Caco-2 (cell line): Measurements from ENCODE around the gene SFMBT1. TPM values are rescaled to one million over a fixed set of nuclear protein-coding genes. Genes with fewer than 3 reads are reported as not detected.
A peak's percentile ranks its signal among the peaks of the same experiment; 100 is the strongest.

Source experiments
- BruUV-seq: library from RNA; stranded (reverse); fragments of 400-500 nt; replicated peaks from 2 replicates; lab custom pipeline; 2021; lab: Mats Ljungman, UMichigan
- CTCF ChIA-PET: fragments of 300-600 bp; sonication (Branson Sonifier 250); formaldehyde crosslinking; loops from one replicate; lab custom pipeline; 2022; ENCODE audit warnings: antibody characterized with exemption; lab: Charles Lee
- POLR2A ChIA-PET: fragments of 300-600 bp; sonication (Branson Sonifier 250); formaldehyde crosslinking; loops from one replicate; lab custom pipeline; 2022; ENCODE audit warnings: antibody characterized with exemption; lab: Charles Lee
- DNase-seq, 2 experiments: peaks; one replicate each; pipeline versions ENCODE4 v3.0.0 to v3.0.0-alpha.2; 2020 to 2022
- H3K27me3 ChIP-seq: replicated peaks from 2 replicates; pipeline ENCODE4 v1.6.0; 2011; ENCODE audit warnings: low read length; ENCODE audit not compliant: control insufficient read depth, insufficient read depth
- H3K36me3 ChIP-seq: 2 replicates; pipeline ENCODE4 v1.5.1; 2011; ENCODE audit warnings: low read length; ENCODE audit not compliant: control insufficient read depth, insufficient read depth
- H3K4me1 ChIP-seq: fragments of 250-450 bp; sonication (Bioruptor Pico); 2 replicates; pipeline ENCODE4 v1.5.1; 2020; ENCODE audit warnings: mild to moderate bottlenecking
- H3K4me3 ChIP-seq: 2 replicates; pipeline ENCODE4 v1.5.1; 2011; ENCODE audit warnings: low read depth, mild to moderate bottlenecking, control low read depth, low read length
- H3K9me3 ChIP-seq: fragments of 250-450 bp; sonication (Bioruptor Pico); 2 replicates; pipeline ENCODE4 v1.5.1; 2020; ENCODE audit warnings: mild to moderate bottlenecking, moderate library complexity
- H3K27ac Mint-ChIP-seq: one replicate; pipeline ENCODE4 v1.8.0; 2022; ENCODE audit warnings: mixed read lengths; ENCODE audit not compliant: unreplicated experiment
- H3K27me3 Mint-ChIP-seq: one replicate; pipeline ENCODE4 v1.8.0; 2022; ENCODE audit warnings: mixed read lengths; ENCODE audit not compliant: insufficient read depth, unreplicated experiment
- H3K36me3 Mint-ChIP-seq: one replicate; pipeline ENCODE4 v1.8.0; 2022; ENCODE audit warnings: mild to moderate bottlenecking, mixed read lengths; ENCODE audit not compliant: insufficient read depth, unreplicated experiment
- H3K4me1 Mint-ChIP-seq: one replicate; pipeline ENCODE4 v1.8.0; 2022; ENCODE audit warnings: low read depth, mixed read lengths; ENCODE audit not compliant: unreplicated experiment
- H3K4me3 Mint-ChIP-seq: one replicate; pipeline ENCODE4 v1.8.0; 2022; ENCODE audit warnings: mild to moderate bottlenecking, moderate library complexity, mixed read lengths; ENCODE audit not compliant: unreplicated experiment
- H3K9me3 Mint-ChIP-seq: one replicate; pipeline ENCODE4 v1.8.0; 2022; ENCODE audit warnings: mixed read lengths; ENCODE audit not compliant: unreplicated experiment
- intact Hi-C: fragments of 100-400 bp; cut with micrococcal nuclease; formaldehyde crosslinking; loops from one replicate; pipeline ENCODE4 v1.10.0; 2022; ENCODE audit not compliant: unreplicated experiment
- total RNA-seq: library from RNA; stranded (reverse); gene quantifications from 2 replicates; pipeline ENCODE4 v1.2.3, GENCODE V29; 2022
- TF ChIP-seq, protein P1 (sequence below), 2 experiments: fragments of 200-600 bp in 1 of 2; IDR thresholded peaks; 1 replicate in 1 of 2; 2 replicates in 1 of 2; pipeline versions ENCODE4 v1.5.1 to v1.8.0; 2011 to 2022; ENCODE audit warnings: antibody characterized with exemption in 1 of 2, control low read depth in 1 of 2, inconsistent platforms in 1 of 2, low read depth in 1 of 2, low read length in 1 of 2, mild to moderate bottlenecking in 1 of 2, moderate library complexity in 1 of 2; ENCODE audit not compliant: insufficient read depth in 1 of 2, severe bottlenecking in 1 of 2, unreplicated experiment in 1 of 2

SFMBT1 gene
- total RNA-seq, 1 experiment from 2014 or later: 45.3 TPM

DNA sequence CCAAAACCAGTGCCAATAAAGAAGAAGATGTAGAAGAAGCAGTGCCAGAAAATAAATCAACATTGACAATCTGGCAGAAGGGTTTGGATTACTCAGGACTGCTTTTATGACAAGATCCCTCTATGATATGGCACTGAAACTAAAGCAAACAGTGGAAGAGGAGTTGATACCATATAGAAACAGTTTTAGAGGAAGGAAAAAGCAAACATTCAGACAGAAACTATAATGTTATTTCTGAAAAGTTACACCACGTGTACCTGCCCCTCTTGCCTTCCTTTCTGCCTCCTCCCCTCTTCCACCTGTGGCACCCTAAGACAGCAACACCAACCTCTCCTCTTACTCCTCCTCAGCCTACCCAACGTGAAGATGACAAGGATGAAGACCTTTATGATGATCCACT lies 63.0 kb downstream of the SFMBT1 start:
- ChIA-PET POLR2A (interaction anchor here (0.6 kb wide), 1 partner anchor 71 kb away, joined by 6 read pairs; no protein-coding TSS in a partner anchor), CTCF (no interaction called here)
- Histone ChIP-seq H3K4me3 (no peak overlapping the region), H3K9me3 (no peaks in the 10 kb centered on the region), H3K36me3 (no peaks in the 10 kb centered on the region), H3K4me1 (no peaks in the 10 kb centered on the region), H3K27me3 (no peaks in the 10 kb centered on the region)
- H3K27ac Mint-ChIP-seq: no peak overlapping the region
- H3K4me3 Mint-ChIP-seq: no peak overlapping the region
- no peak for DNase-seq
- H3K36me3 Mint-ChIP-seq: peaks cover 5% of the 10 kb centered on the region
- no peaks in the 10 kb centered on the region for H3K9me3 Mint-ChIP-seq
- TF ChIP-seq, protein P1, sequence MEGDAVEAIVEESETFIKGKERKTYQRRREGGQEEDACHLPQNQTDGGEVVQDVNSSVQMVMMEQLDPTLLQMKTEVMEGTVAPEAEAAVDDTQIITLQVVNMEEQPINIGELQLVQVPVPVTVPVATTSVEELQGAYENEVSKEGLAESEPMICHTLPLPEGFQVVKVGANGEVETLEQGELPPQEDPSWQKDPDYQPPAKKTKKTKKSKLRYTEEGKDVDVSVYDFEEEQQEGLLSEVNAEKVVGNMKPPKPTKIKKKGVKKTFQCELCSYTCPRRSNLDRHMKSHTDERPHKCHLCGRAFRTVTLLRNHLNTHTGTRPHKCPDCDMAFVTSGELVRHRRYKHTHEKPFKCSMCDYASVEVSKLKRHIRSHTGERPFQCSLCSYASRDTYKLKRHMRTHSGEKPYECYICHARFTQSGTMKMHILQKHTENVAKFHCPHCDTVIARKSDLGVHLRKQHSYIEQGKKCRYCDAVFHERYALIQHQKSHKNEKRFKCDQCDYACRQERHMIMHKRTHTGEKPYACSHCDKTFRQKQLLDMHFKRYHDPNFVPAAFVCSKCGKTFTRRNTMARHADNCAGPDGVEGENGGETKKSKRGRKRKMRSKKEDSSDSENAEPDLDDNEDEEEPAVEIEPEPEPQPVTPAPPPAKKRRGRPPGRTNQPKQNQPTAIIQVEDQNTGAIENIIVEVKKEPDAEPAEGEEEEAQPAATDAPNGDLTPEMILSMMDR (IDR thresholded peaks at IDR 0.05; ENCODE audit: insufficient read depth in 1 of 2, low read depth in 1 of 2, low read length in 1 of 2, severe bottlenecking in 1 of 2, unreplicated experiment in 1 of 2): no peak
- intact Hi-C loops: no loop called here
- no peaks in the 10 kb centered on the region for H3K27me3 Mint-ChIP-seq
- no TSS peak for BruUV-seq
- H3K4me1 Mint-ChIP-seq: peaks cover 22% of the 10 kb centered on the region

DNA sequence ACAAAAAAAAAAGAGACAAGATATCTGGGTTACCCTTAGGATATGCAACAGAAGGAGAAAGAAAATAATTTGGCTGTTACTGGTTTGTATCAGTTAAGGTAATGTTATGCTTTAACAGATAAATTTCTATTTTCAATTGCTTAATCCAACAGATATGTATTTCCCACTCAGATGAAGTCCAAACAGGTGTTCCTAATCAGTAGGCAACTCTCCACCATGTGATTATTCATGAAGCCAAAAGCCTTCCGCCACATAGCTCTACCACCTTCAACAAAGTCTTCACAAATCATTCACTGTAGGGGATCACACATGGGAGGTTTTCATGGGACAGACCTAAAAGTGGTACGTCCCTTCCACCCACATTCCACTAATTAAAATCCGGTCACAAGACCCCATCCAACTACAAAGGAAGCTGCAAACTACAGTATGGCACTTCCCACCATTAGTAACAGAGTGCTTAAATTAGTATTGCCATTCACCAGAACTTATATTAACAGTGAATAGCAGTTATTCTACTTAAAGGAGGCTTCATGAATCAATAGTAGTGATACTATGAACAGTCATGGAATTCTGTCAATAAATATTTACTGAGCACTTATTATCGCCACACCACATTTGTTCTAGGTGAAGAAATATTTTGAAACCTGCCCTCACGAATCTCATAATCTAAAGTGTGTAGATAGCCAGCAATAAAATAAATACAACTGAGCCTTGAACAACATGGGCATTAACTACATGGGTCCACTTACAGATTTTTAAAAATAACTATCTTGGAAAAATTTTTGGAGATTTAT lies 66.5 kb downstream of the SFMBT1 start:
- Histone ChIP-seq H3K36me3 (no peaks in the 10 kb centered on the region), H3K9me3 (no peaks in the 10 kb centered on the region), H3K27me3 (no peaks in the 10 kb centered on the region), H3K4me1 (peaks cover 9% of the 10 kb centered on the region; the same call in 1 of the 2 replicates), H3K4me3 (no peak overlapping the region)
- POLR2A ChIA-PET: no interaction called here
- Mint-ChIP-seq H3K4me3 (no peak overlapping the region), H3K36me3 (peaks cover 6% of the 10 kb centered on the region), H3K9me3 (no peaks in the 10 kb centered on the region), H3K27me3 (no peaks in the 10 kb centered on the region), H3K27ac (no peak overlapping the region), H3K4me1 (peaks cover 22% of the 10 kb centered on the region)
- intact Hi-C loops: no loop called here
- CTCF ChIA-PET: no interaction called here
- TF ChIP-seq, protein P1 (IDR thresholded peaks at IDR 0.05; ENCODE audit: insufficient read depth in 1 of 2, low read depth in 1 of 2, low read length in 1 of 2, severe bottlenecking in 1 of 2, unreplicated experiment in 1 of 2): no peak
- BruUV-seq: no TSS peak
- DNase-seq: no peak

GRCh38 chr3:52978109-52978754 lies 67.6 kb downstream of the SFMBT1 start:
- intact Hi-C loops: no loop called here
- Histone ChIP-seq H3K4me3 (no peak overlapping the region), H3K27me3 (no peaks in the 10 kb centered on the region), H3K4me1 (peaks cover 12% of the 10 kb centered on the region; the same call in 1 of the 2 replicates), H3K36me3 (no peaks in the 10 kb centered on the region), H3K9me3 (no peaks in the 10 kb centered on the region)
- CTCF ChIA-PET: no interaction called here
- Mint-ChIP-seq H3K9me3 (no peaks in the 10 kb centered on the region), H3K4me3 (no peak overlapping the region), H3K27ac (peak overlapping the region; percentile 2), H3K27me3 (no peaks in the 10 kb centered on the region), H3K36me3 (peaks cover 6% of the 10 kb centered on the region), H3K4me1 (peaks cover 14% of the 10 kb centered on the region)
- POLR2A ChIA-PET: no interaction called here
- BruUV-seq: no TSS peak
- TF ChIP-seq, protein P1 (IDR thresholded peaks at IDR 0.05; ENCODE audit: insufficient read depth in 1 of 2, low read depth in 1 of 2, low read length in 1 of 2, severe bottlenecking in 1 of 2, unreplicated experiment in 1 of 2): no peak
- DNase-seq: no peak
